ENCODE measurements around the gene ZNRD2. TPM values are rescaled to one million over a fixed set of nuclear protein-coding genes. Genes with fewer than 3 reads are reported as not detected.

Gene ZNRD2
- total RNA-seq, 1 donor from 2014 or later, result 45.1 TPM

GRCh38 chr11:65558930-65559509, 11.3 kb upstream of the ZNRD2 start:
- Mint-ChIP-seq H3K4me1 (ENCODE audit: low read depth, unreplicated experiment) (peaks cover 30% of the 10 kb centered on the region), H3K27ac (ENCODE audit: unreplicated experiment) (peak overlapping the region; percentile 53), H3K4me3 (ENCODE audit: unreplicated experiment) (peak overlapping the region; percentile 66), H3K9me3 (ENCODE audit: unreplicated experiment) (no peaks in the 10 kb centered on the region), H3K36me3 (ENCODE audit: low read depth, unreplicated experiment) (peaks cover 2% of the 10 kb centered on the region), H3K27me3 (ENCODE audit: low read depth, unreplicated experiment) (peaks cover 9% of the 10 kb centered on the region)
- FAIRE-seq (no peak), DNase-seq (ENCODE audit: low read depth) (peak; percentile 50)
- Histone ChIP-seq H4K20me1 (ENCODE audit: insufficient read depth, low read length) (peaks cover 21% of the 10 kb centered on the region), H3K27me3 (ENCODE audit: insufficient read depth, low read length) (no peaks in the 10 kb centered on the region), H3K4me1 (ENCODE audit: insufficient read depth, low read length) (peaks cover 64% of the 10 kb centered on the region), H3K36me3 (ENCODE audit: insufficient read depth, low read length) (no peaks in the 10 kb centered on the region), H3K4me2 (ENCODE audit: low read length) (peak overlapping the region; percentile 94), H3K4me3 (ENCODE audit: insufficient read depth, low read depth, low read length) (no peak overlapping the region), H3K9ac (ENCODE audit: low read length) (peak overlapping the region; percentile 84), H3K27ac (ENCODE audit: low read depth, low read length) (peak overlapping the region; percentile 92), H2AFZ (ENCODE audit: low read depth, low read length) (no peak overlapping the region), H3K9me3 (ENCODE audit: insufficient read depth, low read depth, low read length) (no peaks in the 10 kb centered on the region), H3K79me2 (ENCODE audit: insufficient read depth, low read length) (peaks cover 34% of the 10 kb centered on the region)
- TF ChIP-seq CTCF (IDR thresholded peaks at IDR 0.05; ENCODE audit: insufficient read depth, low read depth, low read length) (no peak), EZH2 (IDR thresholded peaks at IDR 0.05; ENCODE audit: insufficient read depth, low read length) (no peak)

GRCh38 chr11:65559535-65559934, 10.7 kb upstream of the ZNRD2 start:
- no peak for TF ChIP-seq CTCF (IDR thresholded peaks at IDR 0.05; ENCODE audit: insufficient read depth, low read depth, low read length)
- TF ChIP-seq EZH2 (IDR thresholded peaks at IDR 0.05; ENCODE audit: insufficient read depth, low read length), result no peak
- Mint-ChIP-seq H3K27me3 (ENCODE audit: low read depth, unreplicated experiment) (peaks cover 8% of the 10 kb centered on the region), H3K4me3 (ENCODE audit: unreplicated experiment) (no peak overlapping the region), H3K9me3 (ENCODE audit: unreplicated experiment) (no peaks in the 10 kb centered on the region), H3K36me3 (ENCODE audit: low read depth, unreplicated experiment) (peaks cover 2% of the 10 kb centered on the region), H3K4me1 (ENCODE audit: low read depth, unreplicated experiment) (peaks cover 30% of the 10 kb centered on the region), H3K27ac (ENCODE audit: unreplicated experiment) (no peak overlapping the region)
- peaks cover 16% of the 10 kb centered on the region for H4K20me1 ChIP-seq (ENCODE audit: insufficient read depth, low read length)
- peak overlapping the region; percentile 94 for H3K4me2 ChIP-seq (ENCODE audit: low read length)
- H3K9me3 ChIP-seq (ENCODE audit: insufficient read depth, low read depth, low read length), result no peaks in the 10 kb centered on the region
- FAIRE-seq (no peak), DNase-seq (ENCODE audit: low read depth) (no peak)
- peaks cover 29% of the 10 kb centered on the region for H3K79me2 ChIP-seq (ENCODE audit: insufficient read depth, low read length)
- no peaks in the 10 kb centered on the region for H3K27me3 ChIP-seq (ENCODE audit: insufficient read depth, low read length)
- no peaks in the 10 kb centered on the region for H3K36me3 ChIP-seq (ENCODE audit: insufficient read depth, low read length)
- no peak overlapping the region for H2AFZ ChIP-seq (ENCODE audit: low read depth, low read length)
- H3K4me3 ChIP-seq (ENCODE audit: insufficient read depth, low read depth, low read length), result no peak overlapping the region
- peaks cover 58% of the 10 kb centered on the region for H3K4me1 ChIP-seq (ENCODE audit: insufficient read depth, low read length)
- peak overlapping the region; percentile 92 for H3K27ac ChIP-seq (ENCODE audit: low read depth, low read length)
- H3K9ac ChIP-seq (ENCODE audit: low read length), result peak overlapping the region; percentile 84

- peaks cover 2% of the 10 kb centered on the region for H3K36me3 Mint-ChIP-seq (ENCODE audit: low read depth, unreplicated experiment)
- H3K4me3 Mint-ChIP-seq (ENCODE audit: unreplicated experiment), result peak overlapping the region; percentile 58
- no peak for TF ChIP-seq EZH2 (IDR thresholded peaks at IDR 0.05; ENCODE audit: insufficient read depth, low read length)
- no peak for TF ChIP-seq CTCF (IDR thresholded peaks at IDR 0.05; ENCODE audit: insufficient read depth, low read depth, low read length)
- Histone ChIP-seq H4K20me1 (ENCODE audit: insufficient read depth, low read length) (peaks cover 11% of the 10 kb centered on the region), H3K4me1 (ENCODE audit: insufficient read depth, low read length) (peaks cover 53% of the 10 kb centered on the region), H3K4me2 (ENCODE audit: low read length) (peak overlapping the region; percentile 94), H3K36me3 (ENCODE audit: insufficient read depth, low read length) (no peaks in the 10 kb centered on the region), H3K4me3 (ENCODE audit: insufficient read depth, low read depth, low read length) (no peak overlapping the region), H3K9ac (ENCODE audit: low read length) (peak overlapping the region; percentile 55), H3K79me2 (ENCODE audit: insufficient read depth, low read length) (peaks cover 24% of the 10 kb centered on the region), H3K27me3 (ENCODE audit: insufficient read depth, low read length) (no peaks in the 10 kb centered on the region), H3K9me3 (ENCODE audit: insufficient read depth, low read depth, low read length) (no peaks in the 10 kb centered on the region), H3K27ac (ENCODE audit: low read depth, low read length) (peak overlapping the region; percentile 92), H2AFZ (ENCODE audit: low read depth, low read length) (no peak overlapping the region)
- no peaks in the 10 kb centered on the region for H3K9me3 Mint-ChIP-seq (ENCODE audit: unreplicated experiment)
- H3K4me1 Mint-ChIP-seq (ENCODE audit: low read depth, unreplicated experiment), result peaks cover 28% of the 10 kb centered on the region
- H3K27ac Mint-ChIP-seq (ENCODE audit: unreplicated experiment), result peak overlapping the region; percentile 56
- FAIRE-seq (no peak), DNase-seq (ENCODE audit: low read depth) (peak; percentile 55)
- H3K27me3 Mint-ChIP-seq (ENCODE audit: low read depth, unreplicated experiment), result peaks cover 3% of the 10 kb centered on the region
Measured at GRCh38 chr11:65559951-65560537, 10.2 kb upstream of the ZNRD2 start.

Data from astrocyte (in vitro differentiated cells and primary cell).